ENCODE data around the gene SMAD3.

SMAD3 gene

DNA sequence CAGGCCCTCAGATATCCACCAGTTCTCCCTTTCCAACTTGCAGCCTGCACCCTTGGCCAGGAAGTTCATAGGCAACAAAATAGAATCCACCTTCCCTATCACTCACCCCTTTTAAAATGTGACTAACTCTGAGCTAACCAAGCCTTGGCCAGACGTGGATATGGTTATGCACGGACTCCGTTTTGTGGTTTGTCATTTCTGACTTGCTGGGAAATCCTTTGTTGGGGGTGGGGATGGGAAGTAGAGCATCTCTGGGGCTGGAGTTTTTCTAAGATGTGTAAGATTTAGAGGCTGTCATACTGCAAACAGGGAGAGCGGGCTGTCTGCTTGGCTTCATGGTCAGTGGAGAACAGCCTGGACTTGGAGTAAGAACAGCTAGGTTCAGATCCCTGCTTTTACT lies 62.6 kb downstream of the SMAD3 start:
- no peak for DNase-seq

DNA sequence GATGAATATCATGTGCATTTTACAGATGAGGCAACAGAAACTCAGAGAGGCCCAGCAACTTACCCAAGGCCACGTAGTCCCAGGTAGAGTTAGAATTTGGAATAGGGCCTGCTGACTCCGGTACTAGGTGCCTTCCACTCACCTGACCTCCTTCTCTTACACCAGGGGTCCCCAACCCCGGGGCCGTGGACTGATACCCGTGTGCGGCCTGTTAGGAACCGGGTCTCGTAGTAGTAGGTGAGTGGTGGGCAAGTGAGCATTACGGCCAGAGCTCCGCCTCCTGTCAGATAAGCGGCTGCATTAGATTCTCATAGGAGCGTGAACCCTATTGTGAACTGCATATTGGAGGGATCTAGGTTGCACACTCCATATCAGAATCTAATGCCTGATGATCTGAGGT lies 64.8 kb downstream of the SMAD3 start:
- DNase-seq: no peak

- DNase-seq: no peak
These were observed 65.5 kb downstream of the SMAD3 start for GRCh38 chr15:67130673-67131601.

GRCh38 chr15:67132276-67132675 lies 66.9 kb downstream of the SMAD3 start:
- DNase-seq: no peak

- no peak for DNase-seq
These were observed 67.6 kb downstream of the SMAD3 start for GRCh38 chr15:67133026-67133425.

- no peak for DNase-seq
These were observed 68.3 kb downstream of the SMAD3 start for GRCh38 chr15:67133738-67134066.

DNA sequence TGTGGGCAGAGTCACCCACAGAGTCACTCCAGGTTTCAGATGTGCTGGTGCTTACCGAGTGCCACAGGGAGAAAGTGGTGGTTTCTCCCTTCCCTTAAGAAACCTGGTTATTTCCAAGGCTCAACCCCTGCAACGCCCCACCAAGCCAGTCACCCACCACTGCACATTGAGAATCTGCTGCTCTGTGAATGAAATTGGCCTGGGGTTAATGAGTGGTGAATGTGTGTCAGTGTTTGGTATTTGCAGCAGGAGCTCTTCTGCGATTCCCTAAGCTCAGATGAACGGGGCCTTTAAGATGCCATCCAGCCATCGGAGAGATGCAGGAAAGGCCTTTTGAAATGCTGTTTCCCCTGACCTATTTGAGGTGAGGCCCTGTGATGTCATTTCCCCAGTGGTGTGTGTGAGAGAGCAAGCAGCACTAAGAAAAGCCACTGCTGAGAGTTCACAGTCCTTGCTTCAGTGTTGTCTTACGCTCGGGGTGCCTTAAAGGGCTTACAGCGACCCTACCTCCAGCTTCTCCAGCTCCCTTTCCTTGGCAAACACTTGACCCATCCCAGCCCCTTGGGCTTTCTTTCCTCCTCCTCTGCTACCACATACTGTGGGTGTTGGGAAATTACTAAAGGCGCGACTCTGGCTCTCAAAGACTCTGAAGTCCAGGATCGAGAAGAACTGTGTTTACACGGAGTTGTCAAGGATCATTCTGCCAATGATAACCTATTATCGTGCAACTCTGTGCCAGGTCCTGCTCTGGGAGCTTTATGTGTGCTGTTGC lies 68.9 kb downstream of the SMAD3 start:
- no peak for DNase-seq

DNA sequence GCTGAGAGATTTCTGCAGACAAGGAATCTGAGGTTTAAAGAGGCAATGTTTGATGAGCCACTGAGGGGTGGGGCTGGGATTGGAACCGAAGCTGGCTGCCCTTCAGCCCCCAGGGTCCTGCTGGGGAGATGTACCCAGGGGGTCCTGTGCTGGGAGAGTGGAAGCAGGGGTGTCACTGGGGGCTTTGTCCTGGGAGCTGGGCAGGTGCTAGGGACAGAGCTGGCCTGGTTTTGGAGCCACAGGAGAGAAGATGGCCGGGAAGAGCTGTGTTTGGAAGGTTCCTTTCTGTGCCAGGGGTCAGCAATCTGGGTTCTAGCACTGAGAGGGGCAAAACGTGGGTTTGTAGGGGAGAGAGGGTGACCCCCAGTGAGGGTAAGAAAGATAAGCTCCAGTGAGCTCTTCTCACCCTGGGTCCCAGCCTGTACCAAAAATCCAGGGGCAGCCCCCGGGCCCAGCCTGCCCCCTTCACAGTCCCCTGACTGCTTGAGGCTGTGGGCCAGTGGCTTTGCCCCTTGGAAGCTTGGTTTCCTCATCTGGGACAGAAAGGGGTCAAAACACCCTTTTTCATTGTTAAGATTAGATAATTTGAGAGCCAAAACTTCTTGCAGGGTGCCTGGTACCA lies 69.6 kb downstream of the SMAD3 start:
- no peak for DNase-seq

GRCh38 chr15:67135494-67135893 lies 70.1 kb downstream of the SMAD3 start:
- no peak for DNase-seq

DNA sequence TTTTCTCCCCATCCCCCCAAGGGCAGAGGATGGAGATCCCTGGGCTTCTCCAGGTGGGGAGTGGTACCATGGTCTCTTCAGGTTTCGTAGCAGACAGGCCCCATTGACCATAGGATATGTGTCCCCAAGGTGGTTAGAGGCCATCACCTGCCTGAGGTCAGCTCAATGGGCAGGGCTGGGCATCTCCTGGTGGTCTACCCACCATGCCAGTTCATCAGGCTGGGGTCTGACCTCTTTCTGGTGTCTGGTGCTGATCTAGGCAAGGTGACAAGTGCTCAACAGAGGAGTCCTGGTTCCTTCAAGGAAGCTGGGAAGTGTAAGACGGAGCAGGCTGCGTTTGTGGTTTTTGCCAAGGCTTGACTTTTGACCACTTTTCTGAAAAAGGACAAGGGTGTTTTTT lies 71.4 kb downstream of the SMAD3 start:
- no peak for DNase-seq

- DNase-seq: no peak
These were observed 71.9 kb downstream of the SMAD3 start for GRCh38 chr15:67137319-67137718.

DNA sequence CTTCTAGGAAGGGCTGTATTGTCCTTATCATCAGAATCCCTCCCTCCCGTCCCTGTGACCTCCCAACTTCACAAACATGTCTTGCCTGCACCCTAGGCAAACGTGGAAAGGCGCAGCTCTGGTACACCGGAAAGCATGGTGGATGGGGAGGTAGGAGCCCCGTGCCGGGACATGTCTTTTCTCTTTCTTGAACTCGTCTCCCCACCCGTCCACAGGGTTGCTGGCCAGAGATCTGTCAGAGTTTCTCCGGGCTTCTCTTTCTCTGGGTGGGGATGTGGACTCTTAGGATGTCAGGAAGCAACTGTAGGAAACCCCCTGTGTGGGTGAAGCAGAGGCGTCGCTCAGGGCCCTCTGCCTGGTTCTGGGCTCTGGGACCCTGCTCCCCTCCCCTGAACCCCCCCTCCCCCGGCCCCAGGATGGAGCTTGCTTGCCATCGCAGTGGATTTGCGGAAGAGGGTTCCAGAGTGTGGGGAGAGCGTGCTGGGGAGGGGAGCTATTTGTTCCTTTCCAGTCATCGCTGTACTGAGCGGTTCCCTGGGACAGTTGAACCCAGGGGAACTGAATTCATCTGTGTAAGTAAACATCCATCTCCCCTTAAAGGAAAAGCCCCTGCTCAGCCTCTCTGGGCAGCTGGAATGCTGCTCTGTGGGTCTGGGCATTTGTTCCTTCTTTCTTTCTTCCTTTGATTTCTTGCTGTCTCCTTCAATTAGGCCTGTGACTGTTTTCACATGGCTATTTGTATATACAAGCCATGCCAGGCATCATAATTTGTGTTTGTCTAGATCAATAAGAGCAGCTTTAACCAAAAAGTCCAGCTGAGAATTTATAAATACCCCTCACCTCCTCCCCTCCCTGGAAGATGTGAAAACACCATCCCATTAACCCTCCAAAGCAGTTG lies 72.8 kb downstream of the SMAD3 start:
- no peak for DNase-seq

- no peak for DNase-seq
These were observed 73.8 kb downstream of the SMAD3 start for GRCh38 chr15:67138891-67139855.

GRCh38 chr15:67140078-67140833 lies 74.9 kb downstream of the SMAD3 start:
- DNase-seq: no peak

DNA sequence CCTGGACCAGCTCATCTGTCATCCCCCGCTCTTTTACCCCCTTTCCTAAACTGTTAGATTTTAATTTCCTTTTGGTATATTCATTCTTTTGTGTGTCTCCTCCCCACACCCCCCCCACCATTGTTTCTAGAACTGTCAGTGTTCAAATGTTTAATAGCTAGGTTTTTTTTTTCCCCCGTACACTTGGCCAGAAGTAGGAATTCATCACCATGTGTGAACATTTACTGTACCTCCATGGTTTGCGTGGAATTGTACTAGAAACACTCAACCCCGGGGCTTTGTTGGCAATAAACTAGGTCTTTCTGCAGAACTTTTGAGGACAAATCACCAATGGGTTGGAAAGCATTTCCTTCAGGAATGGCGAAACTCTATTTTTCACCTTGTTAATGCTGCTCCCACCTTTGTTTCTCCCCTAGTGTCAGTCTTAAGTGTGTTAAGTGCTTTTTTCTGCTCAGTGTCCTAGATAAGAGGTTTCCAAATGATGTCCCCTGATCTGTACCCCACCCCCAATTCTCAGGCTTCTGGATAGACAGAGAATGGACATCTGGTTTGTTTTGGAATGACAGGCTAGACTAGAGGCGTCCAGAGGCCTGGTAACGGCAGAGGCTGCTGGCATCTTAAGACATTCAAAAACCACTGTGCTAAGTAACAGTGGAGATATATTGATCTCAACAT lies 76.8 kb downstream of the SMAD3 start:
- no peak for DNase-seq

- no peak for DNase-seq
These were observed 77.3 kb downstream of the SMAD3 start for GRCh38 chr15:67142767-67143100.

- no peak for DNase-seq
These were observed 78.2 kb downstream of the SMAD3 start for GRCh38 chr15:67143646-67144045.

- no peak for DNase-seq
These were observed 79.4 kb downstream of the SMAD3 start for GRCh38 chr15:67144609-67145311.

DNA sequence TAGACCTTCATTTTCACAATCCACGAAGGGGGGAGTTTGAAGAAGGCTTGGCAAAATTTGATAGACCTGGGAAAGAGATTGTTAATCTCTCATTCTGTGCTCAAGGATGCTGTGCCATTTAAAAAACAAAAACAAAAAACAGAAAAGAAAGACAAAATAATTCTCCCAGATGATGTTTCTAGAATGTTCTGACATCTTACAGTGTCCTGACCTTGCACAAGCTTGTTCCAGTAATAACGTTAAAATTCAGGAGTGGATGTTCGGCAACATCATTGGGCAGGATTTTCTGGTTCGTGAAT lies 79.9 kb downstream of the SMAD3 start:
- no peak for DNase-seq

DNA sequence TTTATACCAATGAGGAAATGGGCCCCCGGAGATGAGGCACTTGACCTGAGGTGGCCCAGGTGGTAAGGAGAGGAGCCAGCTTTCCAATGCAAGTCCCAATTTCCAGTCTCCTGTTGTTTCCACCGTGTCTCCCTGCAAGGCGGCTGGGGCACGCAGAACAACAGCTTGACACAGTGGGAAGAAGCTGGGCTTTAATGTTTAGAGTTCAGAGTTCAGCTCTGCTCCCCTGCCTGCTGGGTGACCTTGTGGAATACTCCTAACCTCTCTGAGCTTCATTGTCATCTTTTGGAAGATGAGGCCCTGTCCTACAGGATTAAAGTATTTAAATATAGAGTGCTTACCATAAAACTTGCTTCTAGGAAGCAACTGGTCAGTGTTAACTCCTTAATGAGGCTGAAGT lies 80.3 kb downstream of the SMAD3 start:
- no peak for DNase-seq
